Stomach (tissue), 9 donors: ENCODE results near the gene DEPDC1B. TPM values are rescaled to one million over a fixed set of nuclear protein-coding genes. Genes with fewer than 3 reads are reported as not detected.
"Not testable (repeated sequence)": the region's sequence is repeated elsewhere in the genome, so short reads cannot be mapped to it uniquely, and the experiment has no call there.

ENCODE experiments used
- DNase-seq, 2 donors: peaks; one replicate each; pipeline versions ENCODE4 v3.0.0 to v3.0.0-alpha.2; 2013 to 2019
- H3K27ac ChIP-seq, 5 donors: fragments of 200-600 bp in 4 of 5; sonication (generic) in 4 of 5; one replicate each; pipeline ENCODE4 v1.5.1; 2013 to 2019; ENCODE audit warnings: mild to moderate bottlenecking in 1 of 5, moderate library complexity in 1 of 5
- H3K27me3 ChIP-seq, 3 donors: fragments of 200-600 bp; sonication (generic); one replicate each; pipeline ENCODE4 v1.5.1; 2017 to 2019; ENCODE audit warnings: mixed run types in 1 of 3
- H3K36me3 ChIP-seq, 4 donors: fragments of 200-600 bp; sonication (generic); 1 replicate in 3 of 4; 2 replicates in 1 of 4; pipeline ENCODE4 v1.5.1; 2016 to 2019
- H3K4me1 ChIP-seq, 4 donors: fragments of 200-600 bp; sonication (generic); one replicate each; pipeline ENCODE4 v1.5.1; 2016 to 2019
- H3K4me3 ChIP-seq, 4 donors: fragments of 200-600 bp; sonication (generic) in 3 of 4; one replicate each; pipeline ENCODE4 v1.5.1; 2016 to 2019; ENCODE audit warnings: mild to moderate bottlenecking in 1 of 4
- H3K9me3 ChIP-seq, 4 donors: fragments of 200-600 bp; sonication (generic); one replicate each; pipeline ENCODE4 v1.5.1; 2016 to 2019
- EP300 ChIP-seq: sonication (generic); formaldehyde crosslinking; IDR thresholded peaks from one replicate; pipeline ENCODE4 v1.6.1; 2017; ENCODE audit warnings: antibody characterized with exemption
- POLR2A ChIP-seq, 4 donors: fragments of 450-650 bp; IDR thresholded peaks; one replicate each; pipeline ENCODE4 v1.6.1; 2016; ENCODE audit warnings: antibody characterized with exemption in 4 of 4, control low read depth in 2 of 4, mild to moderate bottlenecking in 1 of 4, moderate library complexity in 1 of 4
- POLR2AphosphoS5 ChIP-seq, 3 donors: sonication (generic); formaldehyde crosslinking; IDR thresholded peaks; one replicate each; pipeline ENCODE4 v1.6.1; 2016; ENCODE audit warnings: antibody characterized with exemption in 3 of 3
- WGBS, 5 donors: extraction: QIAGEN DNeasy Blood & Tissue Kit in 3 of 5; methylation state at CpG; one replicate each; pipeline versions ENCODE4 v1.1.5 to v1.1.7; 2013 to 2018; 5-methylcytosine and 5-hydroxymethylcytosine counted together
- intact Hi-C: fragments of 100-400 bp; cut with DNase I; formaldehyde crosslinking; loops from one replicate; pipeline ENCODE4 v1.15.1; 2023; ENCODE audit warnings: low total_unique reads
- polyA plus RNA-seq, 3 donors: library from polyadenylated mRNA; stranded (reverse); fragments of 200-250 nt; gene quantifications; one replicate each; pipeline ENCODE4 v1.2.3, GENCODE V29; 2013
- total RNA-seq, 5 donors: library from RNA; depleted of rRNA; stranded (reverse); fragments of >200 nt; gene quantifications; one replicate each; pipeline versions ENCODE4 v1.1.0 to v1.2.3, GENCODE V29; 2014 to 2016
- TF ChIP-seq, protein P1 (sequence below), 7 experiments: fragments of 450-650 bp in 4 of 7; fragments of 200-600 bp in 3 of 7; sonication (generic) in 3 of 7; IDR thresholded peaks; one replicate each; pipeline ENCODE4 v1.5.1; 2016 to 2019; ENCODE audit warnings: antibody characterized with exemption in 7 of 7, control low read depth in 2 of 7, mild to moderate bottlenecking in 1 of 7
- donor health status: healthy with polysubstance abuse.
- donor health status: Bipolar disorder and iron deficiency.
- donor health status: healthy.

DEPDC1B gene
- total and polyA plus RNA-seq, 8 donors, result 0.14 to 40.6 (median 1.9) TPM; not detected in 1

DNA sequence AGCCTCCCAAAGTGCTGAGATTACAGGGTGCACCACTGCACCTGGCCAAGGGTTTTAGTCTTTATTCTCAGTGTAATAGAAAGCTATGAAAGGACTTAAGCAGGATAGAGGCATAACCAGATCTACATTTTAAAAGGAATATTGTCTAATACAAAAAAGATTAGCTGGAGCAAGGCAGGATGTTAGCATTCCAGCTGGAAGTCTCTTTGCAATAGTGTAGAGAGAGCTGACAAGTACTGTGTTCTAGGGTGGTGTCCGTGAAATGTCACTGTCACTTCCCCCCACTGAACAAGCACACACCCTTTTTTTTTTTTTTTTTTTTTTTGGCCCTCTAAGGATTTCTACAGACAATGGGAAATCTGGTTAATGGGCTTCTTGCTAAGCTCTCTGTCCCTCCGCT is 24.2 kb upstream of the DEPDC1B start:
- Histone ChIP-seq H3K36me3 (no peaks in the 10 kb centered on the region), H3K4me1 (no peaks in the 10 kb centered on the region), H3K9me3 (no peaks in the 10 kb centered on the region), H3K27ac (no peak overlapping the region), H3K27me3 (no peaks in the 10 kb centered on the region), H3K4me3 (no peak overlapping the region)
- TF ChIP-seq, protein P1, sequence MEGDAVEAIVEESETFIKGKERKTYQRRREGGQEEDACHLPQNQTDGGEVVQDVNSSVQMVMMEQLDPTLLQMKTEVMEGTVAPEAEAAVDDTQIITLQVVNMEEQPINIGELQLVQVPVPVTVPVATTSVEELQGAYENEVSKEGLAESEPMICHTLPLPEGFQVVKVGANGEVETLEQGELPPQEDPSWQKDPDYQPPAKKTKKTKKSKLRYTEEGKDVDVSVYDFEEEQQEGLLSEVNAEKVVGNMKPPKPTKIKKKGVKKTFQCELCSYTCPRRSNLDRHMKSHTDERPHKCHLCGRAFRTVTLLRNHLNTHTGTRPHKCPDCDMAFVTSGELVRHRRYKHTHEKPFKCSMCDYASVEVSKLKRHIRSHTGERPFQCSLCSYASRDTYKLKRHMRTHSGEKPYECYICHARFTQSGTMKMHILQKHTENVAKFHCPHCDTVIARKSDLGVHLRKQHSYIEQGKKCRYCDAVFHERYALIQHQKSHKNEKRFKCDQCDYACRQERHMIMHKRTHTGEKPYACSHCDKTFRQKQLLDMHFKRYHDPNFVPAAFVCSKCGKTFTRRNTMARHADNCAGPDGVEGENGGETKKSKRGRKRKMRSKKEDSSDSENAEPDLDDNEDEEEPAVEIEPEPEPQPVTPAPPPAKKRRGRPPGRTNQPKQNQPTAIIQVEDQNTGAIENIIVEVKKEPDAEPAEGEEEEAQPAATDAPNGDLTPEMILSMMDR (IDR thresholded peaks at IDR 0.05), result no peak
- TF ChIP-seq POLR2A (IDR thresholded peaks at IDR 0.05) (no peak), EP300 (no peak), POLR2AphosphoS5 (IDR thresholded peaks at IDR 0.05) (no peak)
- no peak for DNase-seq
- 53 to 73% (median 67%) methylated on average over 2 of the region's 2 CpGs for WGBS, 5 donors
- intact Hi-C loops, result no loop called here

DNA sequence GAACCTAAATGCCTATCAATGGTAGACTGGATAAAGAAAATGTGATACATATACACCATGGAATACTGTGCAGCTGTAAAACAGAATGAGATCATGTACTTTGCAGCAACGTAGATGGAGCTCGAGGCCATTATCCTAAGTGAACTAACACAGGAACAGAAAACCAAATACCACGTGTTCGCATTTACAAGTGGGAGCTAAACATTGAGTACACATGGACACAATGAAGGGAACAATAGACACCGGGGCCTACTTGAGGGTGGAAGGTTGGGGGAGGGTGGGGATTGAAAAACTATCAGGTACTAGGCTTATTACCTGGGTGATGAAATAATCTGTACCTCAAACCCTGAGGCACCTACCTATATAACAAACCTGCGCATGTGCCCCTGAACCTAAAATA is 22.4 kb upstream of the DEPDC1B start:
- no peak overlapping the region for H3K4me3 ChIP-seq
- peak in 1 of 2 donors; percentile 6 for DNase-seq
- no peaks in the 10 kb centered on the region for H3K9me3 ChIP-seq
- H3K27ac ChIP-seq, result no peak overlapping the region
- WGBS, 5 donors, result 43 to 59% (median 56%) methylated on average over 6 of the region's 6 CpGs
- intact Hi-C loops, result no loop called here
- TF ChIP-seq, protein P1 (IDR thresholded peaks at IDR 0.05), result no peak
- TF ChIP-seq POLR2A (IDR thresholded peaks at IDR 0.05) (no peak), POLR2AphosphoS5 (IDR thresholded peaks at IDR 0.05) (no peak), EP300 (no peak)
- no peaks in the 10 kb centered on the region for H3K4me1 ChIP-seq
- no peaks in the 10 kb centered on the region for H3K27me3 ChIP-seq
- H3K36me3 ChIP-seq, result no peaks in the 10 kb centered on the region

DNA sequence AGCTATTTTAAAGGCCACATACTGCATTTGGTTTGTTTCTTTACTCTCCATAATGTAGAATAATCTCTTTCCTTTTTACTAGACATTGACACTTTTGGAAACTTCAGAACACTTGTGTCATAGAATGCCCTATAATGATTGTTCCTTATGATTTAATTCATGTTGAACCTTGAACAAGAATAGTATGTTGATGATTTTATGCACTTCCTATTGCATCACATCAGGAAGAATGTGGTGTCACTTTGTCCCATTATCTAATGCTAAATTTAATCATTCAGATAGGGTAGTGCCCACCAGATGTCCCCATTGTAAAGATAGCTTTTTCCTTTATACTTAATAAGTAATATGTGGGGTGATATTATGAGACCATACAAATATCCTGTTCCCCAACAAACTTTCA is 19.4 kb upstream of the DEPDC1B start:
- no peak for DNase-seq
- intact Hi-C loops, result no loop called here
- TF ChIP-seq, protein P1 (IDR thresholded peaks at IDR 0.05), result no peak
- no peak for TF ChIP-seq EP300
- TF ChIP-seq POLR2AphosphoS5 (IDR thresholded peaks at IDR 0.05), result no peak
- no peak for TF ChIP-seq POLR2A (IDR thresholded peaks at IDR 0.05)
- Histone ChIP-seq H3K4me1 (no peaks in the 10 kb centered on the region), H3K27ac (no peak overlapping the region), H3K27me3 (peaks cover 0 to 11% (median 0%) of the 10 kb centered on the region in 3 donors), H3K4me3 (no peak overlapping the region), H3K9me3 (peaks cover 0 to 7% (median 5%) of the 10 kb centered on the region in 4 donors), H3K36me3 (no peaks in the 10 kb centered on the region)

DNA sequence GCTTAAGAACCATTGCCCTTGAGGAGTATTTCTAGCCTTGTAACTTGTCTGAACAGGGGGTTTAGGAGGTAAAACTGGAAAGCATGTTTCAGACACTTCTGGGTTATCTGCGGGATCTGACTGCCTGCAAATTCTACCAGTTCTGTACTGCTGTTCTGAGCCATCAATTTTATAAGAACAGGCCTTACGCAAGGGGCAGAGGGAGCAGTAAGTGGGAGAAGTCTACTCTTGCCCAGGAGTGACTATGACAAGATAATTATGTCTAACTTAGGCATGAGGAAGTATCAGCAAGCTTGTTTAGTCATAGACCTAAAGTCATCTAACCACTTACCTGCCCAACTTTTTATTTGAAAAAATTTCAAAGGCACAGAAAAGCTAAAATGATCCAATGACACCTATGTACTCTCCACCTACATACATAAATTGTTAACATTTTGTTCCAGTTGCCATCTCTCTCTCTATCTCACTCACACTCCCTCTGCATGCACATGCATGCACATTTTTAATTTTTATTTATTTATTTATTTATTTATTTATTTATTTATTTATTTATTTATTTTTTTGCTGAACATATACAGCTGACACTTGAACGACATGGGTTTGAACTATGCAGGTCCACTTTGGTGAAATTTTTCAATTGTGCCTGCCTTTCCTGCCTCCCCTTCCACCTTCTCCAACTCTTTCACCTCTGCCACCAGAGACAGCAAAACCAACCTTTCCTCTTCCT is 18.4 kb upstream of the DEPDC1B start:
- Histone ChIP-seq H3K9me3 (peaks cover 0 to 7% (median 5%) of the 10 kb centered on the region in 4 donors), H3K27me3 (peaks cover 0 to 11% (median 0%) of the 10 kb centered on the region in 3 donors), H3K4me3 (no peak overlapping the region), H3K4me1 (no peaks in the 10 kb centered on the region), H3K27ac (no peak overlapping the region), H3K36me3 (no peaks in the 10 kb centered on the region)
- no peak for DNase-seq
- intact Hi-C loops, result no loop called here
- 87 to 92% (median 89%) methylated on average over 3 of the region's 3 CpGs for WGBS, 5 donors
- TF ChIP-seq POLR2A (IDR thresholded peaks at IDR 0.05) (no peak), EP300 (no peak), POLR2AphosphoS5 (IDR thresholded peaks at IDR 0.05) (no peak)
- TF ChIP-seq, protein P1 (IDR thresholded peaks at IDR 0.05), result no peak

DNA sequence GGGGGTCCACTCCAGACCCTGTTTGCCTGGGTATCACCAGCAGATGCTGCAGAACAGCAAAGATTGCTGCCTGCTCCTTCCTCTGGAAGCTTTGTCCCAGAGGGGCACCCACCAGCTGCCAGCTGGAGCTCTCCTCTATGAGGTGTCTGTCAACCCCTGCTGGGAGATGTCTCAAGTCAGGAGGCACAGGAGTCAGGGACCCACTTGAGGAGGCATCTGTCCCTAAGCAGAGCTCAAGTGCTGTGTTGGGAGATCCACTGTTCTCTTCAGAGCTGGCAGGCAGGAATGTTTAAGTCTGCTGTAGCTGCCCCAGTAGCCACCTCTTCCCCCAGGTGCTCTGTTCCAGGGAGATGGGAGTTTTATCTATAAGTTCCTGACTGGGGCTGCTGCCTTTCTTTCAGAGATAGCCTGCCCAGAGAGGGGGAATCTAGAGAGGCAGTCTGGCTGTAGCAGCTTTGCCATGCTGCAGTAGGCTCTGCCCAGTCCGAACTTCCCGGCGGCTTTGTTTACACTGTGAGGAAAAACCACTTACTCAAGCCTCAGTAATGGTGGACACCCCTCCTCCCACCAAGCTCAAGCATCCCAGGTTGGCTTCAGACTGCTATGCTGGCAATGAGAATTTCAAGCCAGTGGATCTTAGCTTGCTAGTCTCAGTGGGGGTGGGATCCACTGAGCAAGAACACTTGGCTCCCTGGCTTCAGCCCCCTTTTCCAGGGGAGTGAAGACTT is 15.4 kb upstream of the DEPDC1B start:
- H3K9me3 ChIP-seq, result not testable (repeated sequence)

More for the DNA sequence above, 15.4 kb upstream of the DEPDC1B start:
- H3K27me3 ChIP-seq, result peaks cover 0 to 11% (median 0%) of the 10 kb centered on the region in 3 donors
- H3K27ac ChIP-seq, H3K4me3 ChIP-seq, H3K4me1 ChIP-seq, DNase-seq, H3K36me3 ChIP-seq, intact Hi-C loops: not testable (repeated sequence)
- 56 to 83% (median 78%) methylated on average over 2 to 3 of the region's 3 CpGs; no CpG with 5 or more reads in 1 of the 5 donors for whole genome bisulfite sequencing, 5 donors
